ENCODE results near the gene EPC2.
"Not testable (repeated sequence)": the region's sequence is repeated elsewhere in the genome, so short reads cannot be mapped to it uniquely, and the experiment has no call there.

DNA sequence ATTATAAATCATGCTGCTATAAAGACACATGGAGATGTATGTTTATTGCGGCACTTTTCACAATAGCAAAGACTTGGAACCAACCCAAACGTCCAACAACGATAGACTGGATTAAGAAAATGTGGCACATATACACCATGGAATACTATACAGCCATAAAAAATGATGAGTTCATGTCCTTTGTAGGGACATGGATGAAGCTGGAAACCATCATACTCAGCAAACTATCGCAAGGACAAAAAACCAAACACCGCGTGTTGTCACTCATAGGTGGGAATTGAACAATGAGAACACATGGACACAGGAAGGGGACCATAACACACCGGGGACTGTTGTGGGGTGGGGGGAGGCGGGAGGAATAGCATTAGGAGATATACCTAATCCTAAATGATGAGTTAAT lies 17.8 kb downstream of the EPC2 start:
- not testable (repeated sequence) for TF ChIP-seq PKNOX1 (IDR thresholded peaks at IDR 0.05); BHLHE40 (IDR thresholded peaks at IDR 0.05; ENCODE audit: borderline replicate concordance); SP1 (IDR thresholded peaks at IDR 0.05); ARNT (IDR thresholded peaks at IDR 0.05); TARDBP (IDR thresholded peaks at IDR 0.05); ZNF384 (IDR thresholded peaks at IDR 0.05); HDGF (IDR thresholded peaks at IDR 0.05; ENCODE audit: borderline replicate concordance); ELF4 (IDR thresholded peaks at IDR 0.05); SUZ12 (IDR thresholded peaks at IDR 0.05); FOXM1 (IDR thresholded peaks at IDR 0.05; ENCODE audit: borderline replicate concordance); L3MBTL2 (conservative IDR thresholded peaks at IDR 0.05); LEF1 (IDR thresholded peaks at IDR 0.05; ENCODE audit: borderline replicate concordance); FOXA1 (IDR thresholded peaks at IDR 0.05)
